HG03060 (cell line): Measurements from ENCODE around the gene EEF1G.
"Not testable (repeated sequence)": the region's sequence is repeated elsewhere in the genome, so short reads cannot be mapped to it uniquely, and the experiment has no call there.

ENCODE experiments used
- ATAC-seq: cut with Tn5 transposase; IDR thresholded peaks from one replicate; pipeline ENCODE4 v1.9.1; 2021; ENCODE audit warnings: low read depth, moderate number of reproducible peaks; ENCODE audit not compliant: unreplicated experiment

Gene EEF1G

GRCh38 chr11:62573592-62574362, at the start of gene EEF1G:
TSS of gene EEF1G (minus strand) at chr11:62573891. CDS start at chr11:62573842, 49 bp downstream.
- ATAC-seq: peak; percentile 80

GRCh38 chr11:62622476-62623089, 48.9 kb upstream of the EEF1G start:
- no peak for ATAC-seq

GRCh38 chr11:62621567-62622470, 48.1 kb upstream of the EEF1G start, which contains the start of gene B3GAT3:
TSS of gene B3GAT3 (minus strand) at chr11:62621986. CDS start at chr11:62621947, 39 bp downstream.
- ATAC-seq: peak; percentile 70

GRCh38 chr11:62621027-62621566, 47.4 kb upstream of the EEF1G start:
- ATAC-seq: no peak

- ATAC-seq: not testable (repeated sequence)
Measured at GRCh38 chr11:62616957-62617356, 43.3 kb upstream of the EEF1G start.

GRCh38 chr11:62615521-62615920, 41.8 kb upstream of the EEF1G start:
- ATAC-seq: no peak

- ATAC-seq: no peak
Measured at GRCh38 chr11:62614275-62614674, 40.6 kb upstream of the EEF1G start.

GRCh38 chr11:62613291-62613778, 39.6 kb upstream of the EEF1G start:
- ATAC-seq: no peak

- no peak for ATAC-seq
Measured at GRCh38 chr11:62612366-62613290, 38.9 kb upstream of the EEF1G start, which contains the start of the genes EML3 and ROM1. TSS of gene EML3 (minus strand) at chr11:62612775. CDS start at chr11:62612457, 318 bp downstream. TSS of gene ROM1 (plus strand) at chr11:62613257. CDS start at chr11:62613282, 25 bp downstream.

- no peak for ATAC-seq
Measured at GRCh38 chr11:62611705-62612365, 38.1 kb upstream of the EEF1G start.

GRCh38 chr11:62610814-62611704, 37.4 kb upstream of the EEF1G start:
- no peak for ATAC-seq

GRCh38 chr11:62610403-62610802, 36.7 kb upstream of the EEF1G start:
- ATAC-seq: no peak

GRCh38 chr11:62608776-62609175, 35.1 kb upstream of the EEF1G start:
- ATAC-seq: no peak

- ATAC-seq: no peak
Measured at GRCh38 chr11:62607714-62608113, 34.0 kb upstream of the EEF1G start.

- no peak for ATAC-seq
Measured at GRCh38 chr11:62605902-62606301, 32.2 kb upstream of the EEF1G start.

GRCh38 chr11:62605467-62605866, 31.8 kb upstream of the EEF1G start:
- ATAC-seq: no peak

GRCh38 chr11:62604460-62605120, 30.9 kb upstream of the EEF1G start:
- ATAC-seq: no peak
